Ascending aorta (tissue), 2 donors: Measurements from ENCODE around the gene NGEF. TPM values are rescaled to one million over a fixed set of nuclear protein-coding genes. Genes with fewer than 3 reads are reported as not detected.
A peak's percentile ranks its signal among the peaks of the same experiment; 100 is the strongest.

ENCODE experiments used
- DNase-seq, 2 donors: peaks; one replicate each; pipeline ENCODE4 v3.0.0-alpha.2; 2019; ENCODE audit warnings: low spot score in 2 of 2
- H3K27ac ChIP-seq, 2 donors: fragments of 200-600 bp; sonication (generic); one replicate each; pipeline ENCODE4 v1.5.1; 2016 to 2017; ENCODE audit warnings: mild to moderate bottlenecking in 1 of 2
- H3K27me3 ChIP-seq: fragments of 200-600 bp; sonication (generic); one replicate; pipeline ENCODE4 v1.5.1; 2017
- H3K36me3 ChIP-seq, 2 donors: fragments of 200-600 bp; sonication (generic); one replicate each; pipeline ENCODE4 v1.5.1; 2016
- H3K4me1 ChIP-seq, 2 donors: fragments of 200-600 bp; sonication (generic); one replicate each; pipeline ENCODE4 v1.5.1; 2016 to 2017; ENCODE audit warnings: mild to moderate bottlenecking in 1 of 2
- H3K4me3 ChIP-seq, 2 donors: fragments of 200-600 bp; sonication (generic); one replicate each; pipeline ENCODE4 v1.5.1; 2016 to 2017; ENCODE audit warnings: mild to moderate bottlenecking in 1 of 2
- H3K9me3 ChIP-seq, 2 donors: fragments of 200-600 bp; sonication (generic); one replicate each; pipeline ENCODE4 v1.5.1; 2016
- intact Hi-C: fragments of 100-400 bp; cut with DNase I; formaldehyde crosslinking; loops from one replicate; pipeline ENCODE4 v1.15.1; 2023
- total RNA-seq: library from RNA; depleted of rRNA; stranded (reverse); fragments of >200 nt; gene quantifications from one replicate; pipeline ENCODE4 v1.1.0, GENCODE V29; 2016
- TF ChIP-seq, protein P1 (sequence below), 3 experiments: fragments of 200-600 bp in 2 of 3; fragments of 450-650 bp in 1 of 3; sonication (generic) in 2 of 3; IDR thresholded peaks; one replicate each; pipeline ENCODE4 v1.5.1; 2016 to 2019; ENCODE audit warnings: antibody characterized with exemption in 3 of 3, mild to moderate bottlenecking in 1 of 3, moderate library complexity in 1 of 3

The NGEF gene
- total RNA-seq, 1 donor from 2014 or later = 0.43 TPM

DNA sequence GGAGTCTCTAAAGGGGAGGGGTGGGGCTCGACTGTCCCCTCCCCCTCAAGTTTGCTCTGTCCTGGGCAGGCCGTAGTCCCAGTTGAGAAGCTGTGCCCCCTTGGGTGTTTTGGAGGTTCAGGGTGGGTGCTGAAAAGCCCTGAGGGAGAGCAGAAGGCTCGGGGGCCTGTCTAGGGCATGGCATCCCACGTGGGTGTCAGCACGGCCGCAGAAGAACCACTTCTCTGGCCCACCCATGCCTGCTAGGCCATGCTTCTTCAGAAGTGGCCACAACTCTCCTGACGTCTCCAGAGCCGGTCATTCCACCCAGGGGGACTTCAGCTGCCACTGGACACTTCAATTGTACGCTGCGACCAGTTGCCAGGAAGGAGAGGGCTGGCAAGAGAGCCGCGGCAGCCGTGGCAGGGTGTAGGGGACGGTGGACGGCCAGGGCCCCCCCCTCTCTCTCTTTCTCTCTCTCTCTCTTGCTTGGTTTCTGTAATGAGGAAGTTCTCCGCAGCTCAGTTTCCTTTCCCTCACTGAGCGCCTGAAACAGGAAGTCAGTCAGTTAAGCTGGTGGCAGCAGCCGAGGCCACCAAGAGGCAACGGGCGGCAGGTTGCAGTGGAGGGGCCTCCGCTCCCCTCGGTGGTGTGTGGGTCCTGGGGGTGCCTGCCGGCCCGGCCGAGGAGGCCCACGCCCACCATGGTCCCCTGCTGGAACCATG is 46.9 kb upstream of the NGEF start, which contains the start of gene INPP5D:
INPP5D (plus strand) TSS at position 546 of the 704 bp plus-strand sequence; CDS start at position 683, 137 bp downstream.
- TF ChIP-seq, protein P1, sequence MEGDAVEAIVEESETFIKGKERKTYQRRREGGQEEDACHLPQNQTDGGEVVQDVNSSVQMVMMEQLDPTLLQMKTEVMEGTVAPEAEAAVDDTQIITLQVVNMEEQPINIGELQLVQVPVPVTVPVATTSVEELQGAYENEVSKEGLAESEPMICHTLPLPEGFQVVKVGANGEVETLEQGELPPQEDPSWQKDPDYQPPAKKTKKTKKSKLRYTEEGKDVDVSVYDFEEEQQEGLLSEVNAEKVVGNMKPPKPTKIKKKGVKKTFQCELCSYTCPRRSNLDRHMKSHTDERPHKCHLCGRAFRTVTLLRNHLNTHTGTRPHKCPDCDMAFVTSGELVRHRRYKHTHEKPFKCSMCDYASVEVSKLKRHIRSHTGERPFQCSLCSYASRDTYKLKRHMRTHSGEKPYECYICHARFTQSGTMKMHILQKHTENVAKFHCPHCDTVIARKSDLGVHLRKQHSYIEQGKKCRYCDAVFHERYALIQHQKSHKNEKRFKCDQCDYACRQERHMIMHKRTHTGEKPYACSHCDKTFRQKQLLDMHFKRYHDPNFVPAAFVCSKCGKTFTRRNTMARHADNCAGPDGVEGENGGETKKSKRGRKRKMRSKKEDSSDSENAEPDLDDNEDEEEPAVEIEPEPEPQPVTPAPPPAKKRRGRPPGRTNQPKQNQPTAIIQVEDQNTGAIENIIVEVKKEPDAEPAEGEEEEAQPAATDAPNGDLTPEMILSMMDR (IDR thresholded peaks at IDR 0.05) = no peak
- DNase-seq = no peak
- H3K4me3 ChIP-seq = peak within 1 kb of the TSS; percentile 36 to 46

DNA sequence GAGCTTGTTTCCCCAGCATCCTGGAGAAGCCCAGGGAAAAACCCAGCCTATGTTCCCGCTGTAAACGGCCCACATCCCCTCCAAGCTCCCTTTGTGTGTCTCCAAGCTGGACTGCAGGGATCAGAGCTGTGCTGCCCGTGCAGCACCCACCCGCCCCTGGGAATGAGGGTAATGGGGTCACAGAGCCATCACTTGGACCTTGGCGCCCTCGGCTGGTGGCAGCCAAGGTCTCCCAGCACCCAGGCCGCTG is 46.4 kb upstream of the NGEF start:
- intact Hi-C loops = no loop called here

More for the DNA sequence above, 46.9 kb upstream of the NGEF start, which contains the start of gene INPP5D:
- intact Hi-C loops = no loop called here
- no peaks in the 10 kb centered on the region for H3K27me3 ChIP-seq
- no peaks in the 10 kb centered on the region for H3K4me1 ChIP-seq
- no peaks in the 10 kb centered on the region for H3K36me3 ChIP-seq
- H3K27ac ChIP-seq = peak within 1 kb of the TSS; percentile 31 to 63
- H3K9me3 ChIP-seq = no peaks in the 10 kb centered on the region

DNA sequence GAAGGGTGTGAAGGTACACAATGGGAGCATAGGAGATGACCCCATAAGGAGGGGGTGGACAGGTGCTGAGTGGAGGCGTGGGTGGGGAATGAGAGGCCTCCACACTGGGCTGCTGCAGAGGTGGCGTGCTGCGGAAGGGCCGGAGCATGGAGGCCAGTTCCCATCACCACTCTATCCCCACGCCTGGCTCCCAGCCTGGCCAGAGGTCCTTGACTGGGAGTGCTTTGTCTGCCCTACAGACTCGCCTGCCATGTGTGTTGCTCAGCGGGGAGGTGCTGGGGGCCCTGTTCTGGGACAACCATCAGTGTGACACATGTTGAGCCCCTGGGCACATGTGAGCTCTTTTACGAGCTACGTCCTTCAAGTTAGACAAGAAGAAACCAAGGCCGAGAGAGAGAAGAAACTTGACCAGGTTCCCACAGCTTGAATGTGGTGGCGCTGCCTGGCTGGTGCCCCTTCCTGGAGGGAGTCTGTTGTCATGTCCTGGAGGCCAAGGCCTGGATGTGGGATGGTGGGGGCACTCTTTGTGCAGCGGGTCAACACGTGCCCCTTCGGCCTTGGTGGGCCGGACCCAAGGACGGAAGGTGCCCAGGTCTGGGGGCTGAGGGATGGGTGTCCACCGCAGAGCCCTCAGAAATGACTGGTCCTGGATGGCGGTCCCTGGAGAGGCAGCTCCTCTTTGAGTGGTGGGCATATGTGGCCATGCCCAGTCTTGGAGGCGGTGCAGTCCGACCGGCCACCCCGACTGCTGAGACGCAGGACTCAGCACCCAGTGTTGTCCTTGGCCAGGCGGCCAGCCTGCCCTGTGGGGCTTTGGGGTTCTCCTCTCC is 45.9 kb upstream of the NGEF start:
- intact Hi-C loops = no loop called here
- H3K27ac ChIP-seq = no peak overlapping the region
- TF ChIP-seq, protein P1 (IDR thresholded peaks at IDR 0.05) = no peak
- no peaks in the 10 kb centered on the region for H3K27me3 ChIP-seq
- no peak overlapping the region for H3K4me3 ChIP-seq
- H3K4me1 ChIP-seq = no peaks in the 10 kb centered on the region
- no peaks in the 10 kb centered on the region for H3K36me3 ChIP-seq
- DNase-seq = no peak
- no peaks in the 10 kb centered on the region for H3K9me3 ChIP-seq

More for the DNA sequence above, 46.4 kb upstream of the NGEF start:
- TF ChIP-seq, protein P1 (IDR thresholded peaks at IDR 0.05) = no peak
- H3K27me3 ChIP-seq = no peaks in the 10 kb centered on the region
- H3K36me3 ChIP-seq = no peaks in the 10 kb centered on the region
- no peak overlapping the region for H3K4me3 ChIP-seq
- no peaks in the 10 kb centered on the region for H3K4me1 ChIP-seq
- no peak for DNase-seq
- H3K27ac ChIP-seq = peak overlapping the region; percentile 31 to 63
- H3K9me3 ChIP-seq = no peaks in the 10 kb centered on the region

DNA sequence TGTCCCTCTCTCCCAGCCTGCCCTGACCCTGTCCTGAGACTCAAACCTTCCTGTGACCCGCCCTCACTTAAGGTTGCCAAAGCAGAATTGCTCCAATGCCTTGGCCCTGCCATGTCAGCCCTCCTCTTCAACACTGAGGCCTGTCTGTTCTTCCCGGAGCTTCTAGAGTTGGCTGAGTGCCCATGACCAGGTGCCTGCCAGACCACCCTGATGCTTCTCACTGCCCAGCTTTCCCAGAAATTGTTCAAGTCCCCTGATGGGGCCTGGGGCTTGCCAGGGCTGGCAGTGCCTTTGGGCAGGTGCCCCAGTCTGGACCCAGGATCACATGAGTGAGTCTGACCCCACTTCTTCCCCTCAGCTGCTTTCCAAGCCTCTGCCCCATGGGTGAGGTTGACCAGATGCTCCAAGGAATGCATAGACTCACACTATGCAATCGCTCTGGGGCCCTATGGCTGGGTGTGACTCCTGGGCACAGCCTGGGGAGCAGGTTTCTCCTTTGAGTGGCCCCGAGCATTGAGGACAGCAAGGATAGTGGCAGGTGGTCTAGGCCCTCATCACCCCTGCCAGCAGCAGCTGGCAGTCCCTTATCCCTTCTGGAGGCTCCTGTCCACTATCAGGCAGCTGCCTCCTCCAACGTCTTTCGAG is 44.0 kb upstream of the NGEF start:
- DNase-seq = no peak
- no peak overlapping the region for H3K4me3 ChIP-seq
- no peaks in the 10 kb centered on the region for H3K27me3 ChIP-seq
- TF ChIP-seq, protein P1 (IDR thresholded peaks at IDR 0.05) = no peak
- no peaks in the 10 kb centered on the region for H3K4me1 ChIP-seq
- H3K36me3 ChIP-seq = no peaks in the 10 kb centered on the region
- intact Hi-C loops = no loop called here
- H3K27ac ChIP-seq = no peak overlapping the region
- no peaks in the 10 kb centered on the region for H3K9me3 ChIP-seq

DNA sequence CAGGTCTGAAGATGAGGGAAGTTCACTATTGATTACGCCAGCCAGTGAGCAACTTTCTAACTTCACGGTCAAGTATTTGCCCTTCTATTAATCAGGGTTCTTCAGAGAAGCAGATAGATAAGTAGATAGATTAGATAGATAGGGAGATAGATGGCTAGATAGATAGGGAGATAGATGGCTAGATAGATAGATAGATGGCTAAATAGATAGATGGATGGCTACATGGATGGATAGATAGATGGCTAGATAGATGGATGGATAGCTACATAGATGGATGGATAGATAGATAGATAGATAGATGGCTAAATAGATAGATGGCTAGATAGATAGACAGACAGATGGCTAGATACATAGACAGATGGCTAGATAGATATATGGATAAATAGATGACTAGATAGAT is 42.3 kb upstream of the NGEF start:
- Histone ChIP-seq H3K27ac (no peak overlapping the region), H3K27me3 (no peaks in the 10 kb centered on the region), H3K4me3 (no peak overlapping the region), H3K36me3 (no peaks in the 10 kb centered on the region), H3K9me3 (no peaks in the 10 kb centered on the region), H3K4me1 (peaks cover 0 to 3% of the 10 kb centered on the region in 2 donors)
- intact Hi-C loops = no loop called here
- no peak for DNase-seq
- TF ChIP-seq, protein P1 (IDR thresholded peaks at IDR 0.05) = no peak
